IPS-15b (cell line): Measurements from ENCODE around the gene ZNF292.
"Not testable (repeated sequence)": the region's sequence is repeated elsewhere in the genome, so short reads cannot be mapped to it uniquely, and the experiment has no call there.

Source experiments
- H3K27me3 ChIP-seq: one replicate; pipeline ENCODE4 v1.6.1; 2013; ENCODE audit warnings: low read length; ENCODE audit not compliant: control insufficient read depth, insufficient read depth
- H3K36me3 ChIP-seq: one replicate; pipeline ENCODE4 v1.6.1; 2013; ENCODE audit warnings: low read length; ENCODE audit not compliant: control insufficient read depth, insufficient read depth
- H3K4me1 ChIP-seq: one replicate; pipeline ENCODE4 v1.6.1; 2013; ENCODE audit warnings: mild to moderate bottlenecking, low read length; ENCODE audit not compliant: control insufficient read depth, insufficient read depth
- H3K4me3 ChIP-seq: one replicate; pipeline ENCODE4 v1.5.1; 2013; ENCODE audit warnings: low read depth, low read length
- H3K9ac ChIP-seq: one replicate; pipeline ENCODE4 v1.6.1; 2013; ENCODE audit warnings: low read depth, mild to moderate bottlenecking, low read length
- H3K9me3 ChIP-seq: one replicate; pipeline ENCODE4 v1.6.1; 2013; ENCODE audit warnings: mild to moderate bottlenecking, low read length; ENCODE audit not compliant: control insufficient read depth, insufficient read depth

ZNF292 gene

GRCh38 chr6:87198022-87198810 is 42.9 kb downstream of the ZNF292 start:
- H3K9ac ChIP-seq, H3K27me3 ChIP-seq, H3K4me3 ChIP-seq, H3K9me3 ChIP-seq, H3K4me1 ChIP-seq, H3K36me3 ChIP-seq: not testable (repeated sequence)

GRCh38 chr6:87199787-87200186 is 44.4 kb downstream of the ZNF292 start:
- Histone ChIP-seq H3K9me3 (no peaks in the 10 kb centered on the region), H3K27me3 (no peaks in the 10 kb centered on the region), H3K36me3 (no peaks in the 10 kb centered on the region), H3K9ac (no peak overlapping the region), H3K4me3 (no peak overlapping the region), H3K4me1 (peaks cover 7% of the 10 kb centered on the region)

- H3K36me3 ChIP-seq, result no peaks in the 10 kb centered on the region
- H3K9ac ChIP-seq, result no peak overlapping the region
- H3K27me3 ChIP-seq, result no peaks in the 10 kb centered on the region
- H3K4me3 ChIP-seq, result no peak overlapping the region
- peaks cover 7% of the 10 kb centered on the region for H3K4me1 ChIP-seq
- H3K9me3 ChIP-seq, result no peaks in the 10 kb centered on the region
Observed at GRCh38 chr6:87200469-87201175, 45.3 kb downstream of the ZNF292 start.

- H3K9ac ChIP-seq, result no peak overlapping the region
- H3K27me3 ChIP-seq, result no peaks in the 10 kb centered on the region
- peaks cover 19% of the 10 kb centered on the region for H3K4me1 ChIP-seq
- no peaks in the 10 kb centered on the region for H3K9me3 ChIP-seq
- H3K4me3 ChIP-seq, result no peak overlapping the region
- no peaks in the 10 kb centered on the region for H3K36me3 ChIP-seq
Observed at GRCh38 chr6:87203448-87204023, 48.2 kb downstream of the ZNF292 start.

- Histone ChIP-seq H3K27me3 (no peaks in the 10 kb centered on the region), H3K36me3 (no peaks in the 10 kb centered on the region), H3K4me1 (peaks cover 54% of the 10 kb centered on the region), H3K4me3 (no peak overlapping the region), H3K9me3 (no peaks in the 10 kb centered on the region), H3K9ac (no peak overlapping the region)
Observed at GRCh38 chr6:87209812-87210211, 54.4 kb downstream of the ZNF292 start.

GRCh38 chr6:87210979-87211378 is 55.6 kb downstream of the ZNF292 start:
- Histone ChIP-seq H3K4me3 (no peak overlapping the region), H3K9ac (no peak overlapping the region), H3K27me3 (no peaks in the 10 kb centered on the region), H3K4me1 (peaks cover 52% of the 10 kb centered on the region), H3K9me3 (no peaks in the 10 kb centered on the region), H3K36me3 (no peaks in the 10 kb centered on the region)

GRCh38 chr6:87212596-87212995 is 57.2 kb downstream of the ZNF292 start:
- no peak overlapping the region for H3K9ac ChIP-seq
- no peaks in the 10 kb centered on the region for H3K36me3 ChIP-seq
- no peak overlapping the region for H3K4me3 ChIP-seq
- no peaks in the 10 kb centered on the region for H3K27me3 ChIP-seq
- peaks cover 45% of the 10 kb centered on the region for H3K4me1 ChIP-seq
- H3K9me3 ChIP-seq, result no peaks in the 10 kb centered on the region

- no peak overlapping the region for H3K9ac ChIP-seq
- H3K4me3 ChIP-seq, result no peak overlapping the region
- no peaks in the 10 kb centered on the region for H3K36me3 ChIP-seq
- no peaks in the 10 kb centered on the region for H3K27me3 ChIP-seq
- H3K9me3 ChIP-seq, result no peaks in the 10 kb centered on the region
- peaks cover 44% of the 10 kb centered on the region for H3K4me1 ChIP-seq
Observed at GRCh38 chr6:87213364-87213763, 58.0 kb downstream of the ZNF292 start.

- Histone ChIP-seq H3K27me3 (no peaks in the 10 kb centered on the region), H3K36me3 (no peaks in the 10 kb centered on the region), H3K9ac (no peak overlapping the region), H3K4me3 (no peak overlapping the region), H3K4me1 (peaks cover 30% of the 10 kb centered on the region), H3K9me3 (no peaks in the 10 kb centered on the region)
Observed at GRCh38 chr6:87214831-87215230, 59.5 kb downstream of the ZNF292 start.

- Histone ChIP-seq H3K4me1 (no peaks in the 10 kb centered on the region), H3K36me3 (peaks cover 11% of the 10 kb centered on the region), H3K9me3 (no peaks in the 10 kb centered on the region)
Observed at GRCh38 chr6:87220997-87221396, 65.6 kb downstream of the ZNF292 start.

GRCh38 chr6:87222676-87223075 is 67.3 kb downstream of the ZNF292 start:
- H3K4me3 ChIP-seq, result no peak overlapping the region
- H3K4me1 ChIP-seq, result no peaks in the 10 kb centered on the region
- H3K27me3 ChIP-seq, result no peaks in the 10 kb centered on the region
- peaks cover 11% of the 10 kb centered on the region for H3K36me3 ChIP-seq
- H3K9ac ChIP-seq, result no peak overlapping the region
- no peaks in the 10 kb centered on the region for H3K9me3 ChIP-seq

More at GRCh38 chr6:87220997-87221396, 65.6 kb downstream of the ZNF292 start:
- H3K27me3 ChIP-seq, result no peaks in the 10 kb centered on the region
- no peak overlapping the region for H3K4me3 ChIP-seq
- no peak overlapping the region for H3K9ac ChIP-seq

- no peaks in the 10 kb centered on the region for H3K4me1 ChIP-seq
- no peak overlapping the region for H3K4me3 ChIP-seq
- no peak overlapping the region for H3K9ac ChIP-seq
- no peaks in the 10 kb centered on the region for H3K9me3 ChIP-seq
- no peaks in the 10 kb centered on the region for H3K27me3 ChIP-seq
- peaks cover 15% of the 10 kb centered on the region for H3K36me3 ChIP-seq
Observed at GRCh38 chr6:87224971-87225370, 69.6 kb downstream of the ZNF292 start.
